Astrocyte (in vitro differentiated cells and primary cell): ENCODE data around the gene PPP1R15A. TPM values are rescaled to one million over a fixed set of nuclear protein-coding genes. Genes with fewer than 3 reads are reported as not detected.

Experiments
- DNase-seq: peaks from one replicate; pipeline ENCODE4 v3.0.0-alpha.2; 2010; ENCODE audit warnings: low read depth
- FAIRE-seq: peaks from 2 replicates; lab custom pipeline; 2011; peaks lifted over from hg19 to GRCh38; lab: Jason Lieb, UNC
- H2AFZ ChIP-seq: 2 replicates; pipeline ENCODE4 v1.6.0; 2012; ENCODE audit warnings: low read depth, low read length, inconsistent platforms
- H3K27ac ChIP-seq: 2 replicates; pipeline ENCODE4 v1.5.1; 2011; ENCODE audit warnings: low read depth, low read length, inconsistent platforms
- H3K27me3 ChIP-seq: 2 replicates; pipeline ENCODE4 v1.6.0; 2011; ENCODE audit warnings: low read length, inconsistent platforms; ENCODE audit not compliant: insufficient read depth
- H3K36me3 ChIP-seq: 2 replicates; pipeline ENCODE4 v1.5.1; 2011; ENCODE audit warnings: low read length, inconsistent platforms; ENCODE audit not compliant: insufficient read depth
- H3K4me1 ChIP-seq: 2 replicates; pipeline ENCODE4 v1.5.1; 2011; ENCODE audit warnings: low read length, inconsistent platforms; ENCODE audit not compliant: insufficient read depth
- H3K4me2 ChIP-seq: 2 replicates; pipeline ENCODE4 v1.6.0; 2012; ENCODE audit warnings: low read length, inconsistent platforms
- H3K4me3 ChIP-seq: 2 replicates; pipeline ENCODE4 v1.5.1; 2011; ENCODE audit warnings: low read depth, mild to moderate bottlenecking, low read length, inconsistent platforms; ENCODE audit not compliant: insufficient read depth
- H3K79me2 ChIP-seq: 2 replicates; pipeline ENCODE4 v1.6.0; 2012; ENCODE audit warnings: mild to moderate bottlenecking, low read length, inconsistent platforms; ENCODE audit not compliant: insufficient read depth
- H3K9ac ChIP-seq: 2 replicates; pipeline ENCODE4 v1.6.0; 2012; ENCODE audit warnings: mild to moderate bottlenecking, low read length, inconsistent platforms
- H3K9me3 ChIP-seq: 2 replicates; pipeline ENCODE4 v1.5.1; 2012; ENCODE audit warnings: low read depth, mild to moderate bottlenecking, low read length, inconsistent platforms; ENCODE audit not compliant: insufficient read depth
- H4K20me1 ChIP-seq: 2 replicates; pipeline ENCODE4 v1.6.0; 2012; ENCODE audit warnings: low read length, inconsistent platforms; ENCODE audit not compliant: insufficient read depth
- H3K27ac Mint-ChIP-seq: one replicate; pipeline ENCODE4 v1.8.0; 2021; ENCODE audit warnings: mild to moderate bottlenecking, mixed read lengths; ENCODE audit not compliant: unreplicated experiment
- H3K27me3 Mint-ChIP-seq: one replicate; pipeline ENCODE4 v1.8.0; 2021; ENCODE audit warnings: low read depth, mixed read lengths; ENCODE audit not compliant: unreplicated experiment
- H3K36me3 Mint-ChIP-seq: one replicate; pipeline ENCODE4 v1.8.0; 2021; ENCODE audit warnings: low read depth, mixed read lengths; ENCODE audit not compliant: unreplicated experiment
- H3K4me1 Mint-ChIP-seq: one replicate; pipeline ENCODE4 v1.8.0; 2021; ENCODE audit warnings: low read depth, mixed read lengths; ENCODE audit not compliant: unreplicated experiment
- H3K4me3 Mint-ChIP-seq: one replicate; pipeline ENCODE4 v1.8.0; 2021; ENCODE audit warnings: mild to moderate bottlenecking, moderate library complexity, mixed read lengths; ENCODE audit not compliant: unreplicated experiment
- H3K9me3 Mint-ChIP-seq: one replicate; pipeline ENCODE4 v1.8.0; 2021; ENCODE audit warnings: mild to moderate bottlenecking, mixed read lengths; ENCODE audit not compliant: unreplicated experiment
- CTCF ChIP-seq: IDR thresholded peaks from 2 replicates; pipeline ENCODE4 v1.5.1; 2011; ENCODE audit warnings: low read depth, mild to moderate bottlenecking, inconsistent platforms, low read length, moderate library complexity; ENCODE audit not compliant: insufficient read depth
- EZH2 ChIP-seq: IDR thresholded peaks from 2 replicates; pipeline ENCODE4 v1.6.1; 2012; ENCODE audit warnings: mild to moderate bottlenecking, low read length, inconsistent platforms; ENCODE audit not compliant: insufficient read depth
- total RNA-seq: library from RNA; stranded (reverse); gene quantifications from 2 replicates; pipeline ENCODE4 v1.2.1, GENCODE V29; 2021

PPP1R15A gene
- total RNA-seq, 1 donor from 2014 or later, result 53.2 TPM

GRCh38 chr19:48861313-48861712 is 10.9 kb upstream of the PPP1R15A start:
- H3K27me3 ChIP-seq, result no peaks in the 10 kb centered on the region
- Mint-ChIP-seq H3K36me3 (peaks cover 38% of the 10 kb centered on the region), H3K27ac (no peak overlapping the region), H3K4me3 (peak overlapping the region; percentile 57), H3K4me1 (peaks cover 3% of the 10 kb centered on the region), H3K9me3 (no peaks in the 10 kb centered on the region), H3K27me3 (peaks cover 2% of the 10 kb centered on the region)
- H3K9me3 ChIP-seq, result no peaks in the 10 kb centered on the region
- no peak overlapping the region for H3K27ac ChIP-seq
- no peak overlapping the region for H2AFZ ChIP-seq
- H3K36me3 ChIP-seq, result no peaks in the 10 kb centered on the region
- no peaks in the 10 kb centered on the region for H3K4me1 ChIP-seq
- DNase-seq, result no peak
- TF ChIP-seq EZH2 (no peak), CTCF (no peak)
- H4K20me1 ChIP-seq, result no peaks in the 10 kb centered on the region
- no peak overlapping the region for H3K4me2 ChIP-seq
- H3K79me2 ChIP-seq, result peaks cover under 1% of the 10 kb centered on the region
- no peak overlapping the region for H3K4me3 ChIP-seq
- FAIRE-seq, result no peak
- H3K9ac ChIP-seq, result no peak overlapping the region

GRCh38 chr19:48862827-48863226 is 9.4 kb upstream of the PPP1R15A start:
- H3K4me3 Mint-ChIP-seq, result no peak overlapping the region
- no peaks in the 10 kb centered on the region for H3K9me3 Mint-ChIP-seq
- peaks cover 2% of the 10 kb centered on the region for H3K27me3 Mint-ChIP-seq

More at GRCh38 chr19:48862827-48863226, 9.4 kb upstream of the PPP1R15A start:
- H3K4me2 ChIP-seq, result no peak overlapping the region
- no peaks in the 10 kb centered on the region for H3K27me3 ChIP-seq
- Mint-ChIP-seq H3K36me3 (peaks cover 35% of the 10 kb centered on the region), H3K27ac (no peak overlapping the region), H3K4me1 (peaks cover 5% of the 10 kb centered on the region)
- no peaks in the 10 kb centered on the region for H4K20me1 ChIP-seq
- TF ChIP-seq EZH2 (no peak), CTCF (no peak)
- H3K9ac ChIP-seq, result no peak overlapping the region
- FAIRE-seq (no peak), DNase-seq (no peak)
- peaks cover 10% of the 10 kb centered on the region for H3K4me1 ChIP-seq
- H3K36me3 ChIP-seq, result no peaks in the 10 kb centered on the region
- no peak overlapping the region for H2AFZ ChIP-seq
- H3K4me3 ChIP-seq, result no peak overlapping the region
- H3K9me3 ChIP-seq, result no peaks in the 10 kb centered on the region
- H3K79me2 ChIP-seq, result peaks cover 14% of the 10 kb centered on the region
- no peak overlapping the region for H3K27ac ChIP-seq
